Measurements from ENCODE around the gene SELENOK. TPM values are rescaled to one million over a fixed set of nuclear protein-coding genes. Genes with fewer than 3 reads are reported as not detected.

The SELENOK gene
- total RNA-seq, 1 donor from 2014 or later: 45.9 TPM

- Histone ChIP-seq H3K9me3 (ENCODE audit: control insufficient read depth in 3 of 3, low read length in 3 of 3) (no peaks in the 10 kb centered on the region), H3K9ac (ENCODE audit: low read depth in 1 of 3, low read length in 3 of 3) (no peak overlapping the region), H3K4me3 (ENCODE audit: low read length in 3 of 3) (no peak overlapping the region), H3K27ac (ENCODE audit: low read depth, low read length) (no peak overlapping the region), H3K36me3 (ENCODE audit: control insufficient read depth in 3 of 3, insufficient read depth in 3 of 3, low read length in 3 of 3) (peaks cover 17 to 48% (median 27%) of the 10 kb centered on the region in 3 donors), H3K4me1 (ENCODE audit: control insufficient read depth in 3 of 3, insufficient read depth in 3 of 3, low read length in 3 of 3) (no peaks in the 10 kb centered on the region), H3K27me3 (ENCODE audit: control insufficient read depth in 3 of 3, insufficient read depth in 3 of 3, low read length in 3 of 3) (no peaks in the 10 kb centered on the region)
These were observed 31.5 kb downstream of the SELENOK start for GRCh38 chr3:53860196-53860595.

DNA sequence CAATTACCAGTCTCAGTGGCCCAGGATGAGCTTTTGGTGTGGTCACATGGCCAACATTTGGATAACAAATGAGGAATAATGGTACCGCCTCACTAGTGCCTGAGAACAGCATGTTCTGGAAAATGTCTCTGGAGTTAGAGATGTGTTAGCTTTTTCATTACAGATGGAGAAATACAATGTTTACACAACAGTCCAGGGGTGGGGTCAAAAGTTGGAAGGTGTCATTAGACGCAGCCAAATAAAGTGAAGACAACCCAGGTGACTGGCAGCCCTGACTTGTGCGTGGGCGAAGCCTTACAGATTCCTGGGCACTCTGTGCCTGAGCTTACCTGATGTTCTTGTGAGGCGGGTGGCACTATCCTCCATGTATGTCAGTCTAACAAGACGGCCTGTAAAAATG lies 32.5 kb downstream of the SELENOK start:
- H3K9ac ChIP-seq (ENCODE audit: low read depth in 1 of 3, low read length in 3 of 3): no peak overlapping the region
- peaks cover 13 to 40% (median 21%) of the 10 kb centered on the region in 3 donors for H3K36me3 ChIP-seq (ENCODE audit: control insufficient read depth in 3 of 3, insufficient read depth in 3 of 3, low read length in 3 of 3)
- H3K27ac ChIP-seq (ENCODE audit: low read depth, low read length): no peak overlapping the region
- no peaks in the 10 kb centered on the region for H3K27me3 ChIP-seq (ENCODE audit: control insufficient read depth in 3 of 3, insufficient read depth in 3 of 3, low read length in 3 of 3)
- H3K9me3 ChIP-seq (ENCODE audit: control insufficient read depth in 3 of 3, low read length in 3 of 3): no peaks in the 10 kb centered on the region
- H3K4me1 ChIP-seq (ENCODE audit: control insufficient read depth in 3 of 3, insufficient read depth in 3 of 3, low read length in 3 of 3): no peaks in the 10 kb centered on the region
- no peak overlapping the region for H3K4me3 ChIP-seq (ENCODE audit: low read length in 3 of 3)

- no peak overlapping the region for H3K4me3 ChIP-seq (ENCODE audit: low read length in 3 of 3)
These were observed 33.4 kb downstream of the SELENOK start for GRCh38 chr3:53858096-53858741.

GRCh38 chr3:53856964-53857363 lies 34.7 kb downstream of the SELENOK start:
- Histone ChIP-seq H3K9ac (ENCODE audit: low read depth in 1 of 3, low read length in 3 of 3) (no peak overlapping the region), H3K9me3 (ENCODE audit: control insufficient read depth in 3 of 3, low read length in 3 of 3) (no peaks in the 10 kb centered on the region), H3K4me1 (ENCODE audit: control insufficient read depth in 3 of 3, insufficient read depth in 3 of 3, low read length in 3 of 3) (no peaks in the 10 kb centered on the region), H3K36me3 (ENCODE audit: control insufficient read depth in 3 of 3, insufficient read depth in 3 of 3, low read length in 3 of 3) (peaks cover 14 to 22% (median 15%) of the 10 kb centered on the region in 3 donors), H3K27ac (ENCODE audit: low read depth, low read length) (no peak overlapping the region), H3K4me3 (ENCODE audit: low read length in 3 of 3) (no peak overlapping the region), H3K27me3 (ENCODE audit: control insufficient read depth in 3 of 3, insufficient read depth in 3 of 3, low read length in 3 of 3) (no peaks in the 10 kb centered on the region)

More at GRCh38 chr3:53858096-53858741, 33.4 kb downstream of the SELENOK start:
- Histone ChIP-seq H3K4me1 (ENCODE audit: control insufficient read depth in 3 of 3, insufficient read depth in 3 of 3, low read length in 3 of 3) (no peaks in the 10 kb centered on the region), H3K9ac (ENCODE audit: low read depth in 1 of 3, low read length in 3 of 3) (no peak overlapping the region), H3K9me3 (ENCODE audit: control insufficient read depth in 3 of 3, low read length in 3 of 3) (no peaks in the 10 kb centered on the region), H3K36me3 (ENCODE audit: control insufficient read depth in 3 of 3, insufficient read depth in 3 of 3, low read length in 3 of 3) (peaks cover 14 to 30% (median 21%) of the 10 kb centered on the region in 3 donors), H3K27ac (ENCODE audit: low read depth, low read length) (no peak overlapping the region), H3K27me3 (ENCODE audit: control insufficient read depth in 3 of 3, insufficient read depth in 3 of 3, low read length in 3 of 3) (no peaks in the 10 kb centered on the region)

GRCh38 chr3:53850895-53851294 lies 40.8 kb downstream of the SELENOK start:
- peaks cover 0 to 3% (median 0%) of the 10 kb centered on the region in 3 donors for H3K36me3 ChIP-seq (ENCODE audit: control insufficient read depth in 3 of 3, insufficient read depth in 3 of 3, low read length in 3 of 3)
- no peak overlapping the region for H3K27ac ChIP-seq (ENCODE audit: low read depth, low read length)
- H3K4me3 ChIP-seq (ENCODE audit: low read length in 3 of 3): no peak overlapping the region
- peaks cover 7 to 8% (median 7%) of the 10 kb centered on the region in 3 donors for H3K4me1 ChIP-seq (ENCODE audit: control insufficient read depth in 3 of 3, insufficient read depth in 3 of 3, low read length in 3 of 3)
- no peaks in the 10 kb centered on the region for H3K9me3 ChIP-seq (ENCODE audit: control insufficient read depth in 3 of 3, low read length in 3 of 3)
- H3K27me3 ChIP-seq (ENCODE audit: control insufficient read depth in 3 of 3, insufficient read depth in 3 of 3, low read length in 3 of 3): peaks cover 0 to 8% (median 7%) of the 10 kb centered on the region in 3 donors
- H3K9ac ChIP-seq (ENCODE audit: low read depth in 1 of 3, low read length in 3 of 3): no peak overlapping the region

GRCh38 chr3:53849916-53850315 lies 41.7 kb downstream of the SELENOK start:
- Histone ChIP-seq H3K4me1 (ENCODE audit: control insufficient read depth in 3 of 3, insufficient read depth in 3 of 3, low read length in 3 of 3) (peaks cover 11 to 14% (median 13%) of the 10 kb centered on the region in 3 donors), H3K4me3 (ENCODE audit: low read length in 3 of 3) (no peak overlapping the region), H3K27ac (ENCODE audit: low read depth, low read length) (no peak overlapping the region), H3K27me3 (ENCODE audit: control insufficient read depth in 3 of 3, insufficient read depth in 3 of 3, low read length in 3 of 3) (peaks cover 0 to 10% (median 8%) of the 10 kb centered on the region in 3 donors), H3K36me3 (ENCODE audit: control insufficient read depth in 3 of 3, insufficient read depth in 3 of 3, low read length in 3 of 3) (peaks cover 0 to 3% (median 0%) of the 10 kb centered on the region in 3 donors), H3K9me3 (ENCODE audit: control insufficient read depth in 3 of 3, low read length in 3 of 3) (no peaks in the 10 kb centered on the region), H3K9ac (ENCODE audit: low read depth in 1 of 3, low read length in 3 of 3) (no peak overlapping the region)

DNA sequence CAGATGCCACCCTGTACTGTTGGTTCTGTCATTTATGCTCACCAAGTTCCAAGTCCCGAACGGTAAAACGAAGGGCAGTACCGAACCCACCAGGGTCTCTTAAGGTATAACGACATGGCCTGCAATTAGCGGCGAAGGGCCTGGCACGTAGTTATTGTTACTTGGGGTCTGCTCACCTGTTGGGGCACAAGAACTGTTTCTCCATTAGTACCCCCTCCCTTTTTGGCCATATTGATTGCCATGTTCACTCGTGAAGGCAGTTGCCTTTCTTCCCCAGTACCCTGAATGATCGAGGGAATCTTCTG lies 44.9 kb downstream of the SELENOK start:
- H3K4me1 ChIP-seq (ENCODE audit: control insufficient read depth in 3 of 3, insufficient read depth in 3 of 3, low read length in 3 of 3): peaks cover 11 to 14% (median 13%) of the 10 kb centered on the region in 3 donors
- H3K9ac ChIP-seq (ENCODE audit: low read depth in 1 of 3, low read length in 3 of 3): peak overlapping the region in 2 of 3 donors; percentile 79 to 89
- H3K27me3 ChIP-seq (ENCODE audit: control insufficient read depth in 3 of 3, insufficient read depth in 3 of 3, low read length in 3 of 3): peaks cover 0 to 10% (median 8%) of the 10 kb centered on the region in 3 donors
- peak overlapping the region; percentile 74 to 80 (median 77) for H3K4me3 ChIP-seq (ENCODE audit: low read length in 3 of 3)
- no peaks in the 10 kb centered on the region for H3K9me3 ChIP-seq (ENCODE audit: control insufficient read depth in 3 of 3, low read length in 3 of 3)
- no peak overlapping the region for H3K27ac ChIP-seq (ENCODE audit: low read depth, low read length)
- H3K36me3 ChIP-seq (ENCODE audit: control insufficient read depth in 3 of 3, insufficient read depth in 3 of 3, low read length in 3 of 3): no peaks in the 10 kb centered on the region

- peak within 1 kb of the TSS; percentile 79 to 89 (median 88) for H3K9ac ChIP-seq (ENCODE audit: low read depth in 1 of 3, low read length in 3 of 3)
- H3K36me3 ChIP-seq (ENCODE audit: control insufficient read depth in 3 of 3, insufficient read depth in 3 of 3, low read length in 3 of 3): no peaks in the 10 kb centered on the region
- peak within 1 kb of the TSS; percentile 74 to 80 (median 77) for H3K4me3 ChIP-seq (ENCODE audit: low read length in 3 of 3)
- no peaks in the 10 kb centered on the region for H3K9me3 ChIP-seq (ENCODE audit: control insufficient read depth in 3 of 3, low read length in 3 of 3)
- peaks cover 0 to 10% (median 8%) of the 10 kb centered on the region in 3 donors for H3K27me3 ChIP-seq (ENCODE audit: control insufficient read depth in 3 of 3, insufficient read depth in 3 of 3, low read length in 3 of 3)
- H3K4me1 ChIP-seq (ENCODE audit: control insufficient read depth in 3 of 3, insufficient read depth in 3 of 3, low read length in 3 of 3): peaks cover 11 to 14% (median 13%) of the 10 kb centered on the region in 3 donors
- H3K27ac ChIP-seq (ENCODE audit: low read depth, low read length): peak within 1 kb of the TSS; percentile 65
These were observed 45.4 kb downstream of the SELENOK start, which contains the start of the genes CHDH and IL17RB for GRCh38 chr3:53846134-53846850. Gene CHDH, minus strand, starts transcription at chr3:53846419. Its CDS starts 22,411 bp downstream, at chr3:53824008. Gene IL17RB, plus strand, starts transcription at chr3:53846568. Its CDS starts 21 bp downstream, at chr3:53846589.

- peak overlapping the region; percentile 79 to 89 (median 88) for H3K9ac ChIP-seq (ENCODE audit: low read depth in 1 of 3, low read length in 3 of 3)
These were observed 45.9 kb downstream of the SELENOK start for GRCh38 chr3:53845881-53846133.

More at GRCh38 chr3:53845881-53846133, 45.9 kb downstream of the SELENOK start:
- H3K4me3 ChIP-seq (ENCODE audit: low read length in 3 of 3): peak overlapping the region; percentile 74 to 80 (median 77)
- H3K9me3 ChIP-seq (ENCODE audit: control insufficient read depth in 3 of 3, low read length in 3 of 3): no peaks in the 10 kb centered on the region
- H3K27me3 ChIP-seq (ENCODE audit: control insufficient read depth in 3 of 3, insufficient read depth in 3 of 3, low read length in 3 of 3): peaks cover 0 to 10% (median 8%) of the 10 kb centered on the region in 3 donors
- H3K27ac ChIP-seq (ENCODE audit: low read depth, low read length): peak overlapping the region; percentile 65
- peaks cover 11 to 14% (median 13%) of the 10 kb centered on the region in 3 donors for H3K4me1 ChIP-seq (ENCODE audit: control insufficient read depth in 3 of 3, insufficient read depth in 3 of 3, low read length in 3 of 3)
- no peaks in the 10 kb centered on the region for H3K36me3 ChIP-seq (ENCODE audit: control insufficient read depth in 3 of 3, insufficient read depth in 3 of 3, low read length in 3 of 3)

All from skeletal muscle tissue (tissue), 4 donors.